Measurements from ENCODE around the gene TOM1L2.

- TF ChIP-seq POLR2A (IDR thresholded peaks at IDR 0.05) (no peak), CTCF (IDR thresholded peaks at IDR 0.05) (no peak)
Observed at GRCh38 chr17:17809531-17810083, 162.6 kb downstream of the TOM1L2 start.

All from adrenal gland (tissue), 5 donors.